Activated CD4-positive, alpha-beta T cell treated with anti-CD3 and anti-CD28 coated beads for 48 hours (primary cell): Measurements from ENCODE around the gene MBTPS1.

Experiments
- DNase-seq: peaks from one replicate; pipeline ENCODE4 v3.0.0-alpha.2; 2020

Gene MBTPS1

DNA sequence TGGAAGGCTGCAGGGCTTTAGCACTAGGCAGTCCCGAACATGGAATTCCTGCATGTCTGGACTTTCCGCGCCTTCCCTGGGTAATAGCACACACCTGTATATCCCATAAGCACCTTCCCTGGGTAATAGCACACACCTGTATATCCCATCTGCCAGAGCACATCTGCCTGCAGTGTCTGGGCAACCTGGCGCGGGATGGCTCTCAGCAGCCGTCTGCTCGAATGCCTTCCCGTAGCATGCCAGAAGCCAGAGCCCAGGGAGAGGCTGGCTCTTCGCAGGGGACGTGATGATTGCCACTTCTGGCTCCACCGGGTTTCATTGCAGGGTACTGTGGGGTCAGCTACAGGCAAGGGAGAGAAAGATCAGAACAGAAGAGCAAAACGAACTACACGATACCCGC, 21.3 kb downstream of the MBTPS1 start:
- no peak for DNase-seq

DNA sequence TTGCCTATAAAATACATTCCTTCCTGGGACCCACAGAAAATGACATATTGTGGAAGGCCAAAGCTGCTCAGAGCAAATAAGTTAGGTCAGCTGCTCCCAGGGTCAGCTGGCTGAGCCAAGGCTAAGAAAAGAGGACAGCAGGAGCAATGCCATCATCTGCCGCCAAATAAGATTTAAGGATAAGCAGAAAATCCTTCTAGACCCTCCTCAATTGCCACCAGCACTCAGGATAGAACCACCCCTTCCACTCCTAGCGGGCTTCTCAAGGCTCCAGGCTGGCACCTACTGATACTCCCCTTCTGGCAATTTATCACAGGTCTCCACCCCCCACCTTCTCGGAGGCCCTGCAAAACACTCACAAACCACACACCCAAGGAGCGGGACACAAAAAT, 22.9 kb downstream of the MBTPS1 start:
- DNase-seq: no peak

DNA sequence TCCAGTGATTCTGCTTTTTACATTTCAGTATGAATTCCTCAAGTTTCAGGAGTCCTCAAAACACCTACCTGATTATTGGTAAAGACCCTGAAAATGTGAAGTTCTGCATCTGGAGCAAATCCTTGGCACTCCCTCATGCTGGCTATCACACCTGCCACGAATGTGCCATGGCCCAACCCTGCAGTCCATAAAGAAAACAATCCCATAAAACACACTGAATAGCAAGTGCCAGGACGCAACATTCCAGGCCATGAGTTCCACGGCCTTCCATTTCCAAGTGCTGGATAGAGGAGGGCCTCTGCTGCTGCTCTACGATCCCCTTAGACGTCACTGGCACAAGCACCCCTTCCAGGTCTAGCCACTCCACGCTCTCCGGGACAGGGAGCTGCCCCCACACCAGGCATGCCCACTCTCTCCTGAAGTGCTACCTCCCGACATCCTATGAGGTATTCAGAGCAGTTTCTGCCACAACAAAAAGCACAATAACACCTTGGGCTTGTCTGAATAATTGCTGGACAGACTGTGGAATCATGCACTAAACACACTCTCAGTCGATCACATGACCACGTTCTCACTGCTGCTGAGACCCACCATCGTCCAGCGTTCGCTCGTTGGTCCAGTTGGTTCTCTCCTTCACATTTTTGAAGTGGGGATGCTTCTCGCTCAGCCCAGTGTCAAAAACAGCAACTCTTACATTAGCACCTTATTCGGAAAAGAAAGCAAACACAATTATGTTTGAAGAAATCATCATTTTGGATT, 23.4 kb downstream of the MBTPS1 start:
- no peak for DNase-seq

DNA sequence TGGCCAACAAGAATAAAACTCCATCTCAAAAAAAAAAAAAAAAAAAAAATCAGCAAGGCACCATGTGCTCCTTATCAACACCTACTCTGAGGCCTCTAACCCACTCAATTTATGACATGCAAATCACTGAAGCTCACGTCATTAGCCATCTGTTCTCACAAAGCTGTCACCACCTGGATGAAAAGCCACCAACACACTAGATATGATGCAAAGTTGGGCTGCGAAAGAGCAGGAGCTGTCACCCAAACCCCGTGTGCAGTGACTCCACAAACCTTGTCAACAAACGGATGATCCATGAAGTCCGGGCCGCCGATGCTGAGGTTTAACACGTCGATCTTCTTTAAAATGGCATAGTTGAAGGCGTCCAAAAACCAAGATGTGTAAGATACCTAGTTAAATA, 25.3 kb downstream of the MBTPS1 start:
- DNase-seq: no peak

DNA sequence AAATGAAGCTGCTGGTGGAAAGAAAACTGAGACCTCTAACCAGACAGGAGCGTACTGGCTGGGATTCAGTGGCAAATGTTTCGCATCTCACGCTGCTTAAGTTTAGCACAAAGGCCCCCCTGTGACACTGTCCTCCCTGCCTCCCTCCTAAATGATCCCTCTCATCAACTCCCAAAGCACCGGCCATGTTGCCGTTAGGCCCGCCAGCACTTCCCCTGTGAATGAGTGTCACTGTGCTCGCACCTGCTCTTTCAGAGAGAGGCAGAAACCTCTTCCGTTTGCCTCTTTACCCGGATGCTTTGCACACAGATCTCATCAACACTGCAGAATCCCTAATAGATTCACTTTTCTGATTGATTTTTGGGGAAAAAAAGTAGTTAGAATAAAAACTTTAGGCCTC, 26.5 kb downstream of the MBTPS1 start:
- DNase-seq: no peak

DNA sequence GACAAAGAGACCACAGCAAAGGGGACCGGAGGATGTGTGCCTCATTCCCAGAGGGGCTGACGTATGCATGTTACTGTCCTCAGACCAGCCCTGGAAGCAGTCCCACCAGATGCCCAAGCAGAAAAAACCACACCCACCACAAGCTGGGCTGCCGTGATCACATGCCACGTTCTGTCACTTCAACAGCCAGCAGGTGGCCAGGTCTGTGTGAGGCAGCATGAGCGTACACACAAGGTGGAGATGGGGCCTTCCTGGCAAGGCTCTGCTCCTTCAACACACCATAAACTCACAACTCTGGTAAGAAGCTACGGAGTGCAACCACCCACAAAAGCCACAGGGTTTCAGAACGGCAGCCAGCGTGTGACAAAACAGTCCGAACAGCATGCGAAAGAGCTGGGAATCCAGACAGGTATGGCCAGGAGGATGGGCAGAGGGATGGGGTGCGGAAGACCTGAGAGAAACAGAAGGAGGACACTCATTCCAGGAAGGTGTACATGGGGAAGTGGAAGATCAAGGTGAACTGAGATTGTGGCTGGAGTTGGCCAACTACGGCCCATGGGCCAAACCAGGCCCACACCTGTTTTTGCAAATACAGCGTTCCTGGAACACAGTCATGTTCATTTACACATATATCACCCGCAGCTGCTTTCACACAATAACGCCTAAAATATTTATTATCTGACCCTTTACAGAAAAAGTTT, 27.9 kb downstream of the MBTPS1 start:
- peak; percentile 77 for DNase-seq

DNA sequence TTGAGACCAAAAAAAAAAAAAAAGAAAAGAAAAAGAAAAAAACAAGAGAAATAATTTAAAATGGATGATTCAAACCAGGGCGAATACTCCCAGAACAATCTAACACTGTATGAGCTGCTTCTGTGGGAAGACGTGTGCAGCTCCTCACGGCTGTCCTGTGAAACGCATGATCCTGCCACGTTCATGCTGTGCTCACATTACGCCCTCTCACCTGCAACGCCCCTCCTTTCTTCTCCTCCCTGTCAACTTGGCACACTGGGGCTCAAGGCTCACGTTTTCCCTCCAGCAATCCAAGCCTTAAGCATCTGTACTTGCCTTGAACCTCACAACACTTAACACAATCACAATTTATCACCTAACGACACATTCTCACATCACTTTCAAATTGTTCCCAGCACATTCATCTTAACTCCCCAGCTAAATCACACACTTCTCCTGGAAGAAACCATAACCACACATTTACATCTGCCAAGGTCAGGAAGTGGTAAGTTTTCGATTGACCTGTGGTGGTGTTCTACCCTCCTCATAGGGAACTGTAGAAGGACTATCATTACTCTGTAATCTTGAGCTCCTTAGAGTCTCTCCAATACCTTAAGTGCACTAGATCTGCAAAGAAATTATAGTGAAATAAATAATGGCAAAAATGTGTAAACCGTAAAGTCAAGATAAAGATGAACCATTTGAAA, 29.1 kb downstream of the MBTPS1 start:
- DNase-seq: no peak

DNA sequence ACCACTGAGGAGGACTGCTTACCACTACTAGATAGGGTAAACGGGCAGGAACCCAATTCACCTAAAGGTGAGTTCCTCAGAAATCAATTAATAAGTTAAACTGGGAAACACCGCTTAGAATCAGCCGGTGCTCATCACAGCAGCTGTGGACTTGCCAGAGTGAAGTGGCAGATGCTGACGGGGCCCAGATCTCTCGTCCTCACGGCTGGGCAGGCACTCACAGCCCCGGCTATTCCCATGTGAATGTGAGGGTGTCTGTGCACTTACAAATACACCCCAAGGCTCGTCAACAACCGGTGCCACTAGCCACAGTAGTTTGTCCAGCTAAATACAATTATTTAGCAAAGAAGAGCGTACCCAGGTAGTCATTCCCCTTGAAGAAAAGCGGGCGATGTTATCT, 29.7 kb downstream of the MBTPS1 start:
- no peak for DNase-seq

DNA sequence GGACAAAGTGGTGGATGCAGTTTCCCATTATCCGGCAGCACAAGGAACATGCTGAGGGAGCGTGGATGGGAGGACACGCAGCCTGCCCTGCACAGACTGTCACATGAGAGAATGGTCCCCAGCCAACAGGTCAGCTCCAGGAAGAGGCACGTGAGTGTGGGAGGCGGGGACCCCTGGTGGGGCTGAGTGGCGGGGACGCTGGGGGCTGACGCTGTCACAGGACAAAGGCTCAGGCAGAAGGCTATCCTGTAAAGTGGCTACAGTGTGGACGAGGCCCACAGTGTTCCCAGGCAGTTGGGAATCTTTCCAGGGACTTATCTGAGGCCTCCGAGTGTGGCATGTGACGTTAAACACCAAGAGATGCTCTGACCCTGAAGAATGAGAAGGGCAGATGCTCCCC, 30.4 kb downstream of the MBTPS1 start:
- no peak for DNase-seq

DNA sequence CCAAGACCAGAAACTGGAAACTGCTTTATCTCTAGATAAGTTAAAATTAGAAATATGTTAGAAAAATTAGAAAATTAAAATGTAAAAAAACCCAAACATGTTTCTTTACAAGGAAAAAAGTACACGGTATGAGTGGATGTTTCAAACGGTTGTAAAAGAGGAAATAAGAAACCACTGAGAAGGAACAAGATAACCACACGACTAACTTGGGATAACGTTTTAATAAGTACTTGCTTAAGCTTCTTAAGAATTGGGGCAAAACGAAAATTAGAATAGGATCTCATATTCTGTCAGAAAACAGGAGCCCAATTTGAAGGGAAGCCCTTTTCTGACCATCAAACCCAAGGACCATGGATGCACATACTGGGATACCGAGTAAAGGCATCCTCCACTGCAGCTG, 31.0 kb downstream of the MBTPS1 start:
- DNase-seq: no peak

DNA sequence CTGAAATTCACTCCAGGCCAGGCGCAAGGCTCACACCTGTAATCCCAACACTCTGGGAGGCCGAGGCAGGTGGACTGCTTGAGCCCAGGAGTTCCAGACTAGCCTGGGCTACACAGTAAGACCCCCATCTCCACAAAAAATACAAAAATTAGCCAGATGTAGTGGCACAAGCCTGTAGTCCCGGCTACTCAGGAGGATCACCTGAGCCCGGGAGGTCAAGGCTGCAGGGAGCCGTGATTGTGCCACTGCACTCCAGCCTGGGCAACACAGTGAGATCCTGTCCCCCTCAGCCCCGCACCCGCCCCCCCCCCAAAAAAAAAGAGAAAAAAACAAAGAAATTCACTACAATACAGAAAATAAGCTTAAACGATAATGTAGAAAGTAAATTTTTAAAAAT, 31.5 kb downstream of the MBTPS1 start:
- no peak for DNase-seq

DNA sequence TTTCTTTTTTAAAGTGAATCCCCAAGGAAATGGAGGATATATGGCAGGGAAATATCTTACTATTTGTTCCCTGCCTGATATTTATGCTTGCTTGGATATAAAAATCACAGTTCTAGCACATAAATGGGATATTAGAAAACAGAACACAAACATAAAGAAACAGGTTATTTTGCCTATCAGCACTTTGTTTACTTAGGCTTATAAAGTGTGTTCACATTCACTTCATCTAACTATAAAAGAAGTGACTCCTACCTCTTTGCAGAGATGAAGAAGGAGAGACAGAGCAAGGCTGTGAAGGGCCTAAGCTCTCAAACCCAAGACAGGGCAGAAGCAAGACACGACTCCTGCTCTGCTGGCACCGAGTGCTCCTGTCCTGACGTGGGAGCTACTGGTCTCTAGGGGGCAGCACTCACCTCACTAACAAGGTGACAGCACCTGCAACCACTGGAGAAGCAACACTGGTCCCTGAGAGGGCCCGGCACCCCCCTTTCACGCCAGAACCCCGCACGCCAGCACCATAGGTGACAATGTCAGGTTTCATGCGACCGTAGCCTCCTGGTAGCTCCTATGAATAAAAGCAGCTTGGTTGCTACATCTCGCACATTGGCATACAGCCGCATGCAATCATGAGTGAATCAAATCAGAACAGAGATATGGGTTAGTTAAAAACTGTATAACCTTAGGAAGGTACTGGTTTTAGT, 32.0 kb downstream of the MBTPS1 start:
- peak; percentile 77 for DNase-seq

DNA sequence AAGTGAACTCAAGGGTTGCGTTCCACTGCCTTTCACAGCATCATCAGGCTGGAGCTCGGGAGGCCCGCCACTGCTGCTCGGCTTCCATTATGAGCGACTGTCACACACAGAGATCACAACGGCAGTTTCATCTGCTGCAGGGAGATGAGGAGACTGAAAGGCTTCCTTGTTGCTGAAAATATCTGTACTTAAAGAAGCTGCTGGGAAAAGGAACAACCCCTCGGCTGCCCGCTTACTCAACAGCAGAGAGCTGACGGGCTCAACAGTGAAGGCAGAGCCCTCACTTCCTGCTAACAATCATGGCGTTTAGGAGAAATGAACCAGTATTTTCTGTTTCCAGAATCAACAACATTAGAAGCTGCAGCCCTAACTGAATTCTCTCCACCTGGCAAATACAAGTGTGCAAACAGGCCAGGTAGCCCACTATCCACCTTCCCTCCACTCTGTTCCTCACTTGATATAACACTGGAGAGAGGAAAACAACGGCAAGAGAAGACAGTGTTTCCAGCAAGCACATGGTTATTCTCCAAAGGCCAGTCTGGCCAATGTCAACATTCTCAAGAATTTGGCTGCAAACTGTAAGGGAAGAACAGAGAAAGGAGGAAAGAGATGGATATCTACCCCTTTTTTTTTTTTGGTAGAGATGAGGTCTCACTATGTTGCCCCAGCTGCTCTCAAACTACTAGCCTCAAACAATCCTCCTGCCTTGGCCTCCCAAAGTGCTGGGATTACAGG, 33.7 kb downstream of the MBTPS1 start:
- DNase-seq: no peak

DNA sequence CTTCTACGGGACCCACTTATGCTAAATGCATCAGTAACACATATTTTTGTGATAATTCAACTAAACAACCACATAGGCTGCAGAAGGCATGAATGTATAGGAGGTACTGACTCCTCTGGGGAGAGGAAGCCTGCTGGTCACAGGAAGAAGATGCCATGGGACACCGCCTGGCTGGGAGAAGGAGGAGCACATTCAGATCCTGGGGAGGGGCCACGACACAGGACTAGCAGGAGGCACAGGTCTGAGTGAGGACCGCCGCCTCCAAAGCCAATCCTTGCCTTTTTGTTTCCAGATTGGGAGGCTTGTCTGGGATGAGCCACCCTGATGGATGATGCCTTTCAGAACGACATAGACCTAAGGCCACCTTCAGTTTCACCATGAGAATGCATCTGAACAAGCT, 34.6 kb downstream of the MBTPS1 start:
- DNase-seq: no peak

DNA sequence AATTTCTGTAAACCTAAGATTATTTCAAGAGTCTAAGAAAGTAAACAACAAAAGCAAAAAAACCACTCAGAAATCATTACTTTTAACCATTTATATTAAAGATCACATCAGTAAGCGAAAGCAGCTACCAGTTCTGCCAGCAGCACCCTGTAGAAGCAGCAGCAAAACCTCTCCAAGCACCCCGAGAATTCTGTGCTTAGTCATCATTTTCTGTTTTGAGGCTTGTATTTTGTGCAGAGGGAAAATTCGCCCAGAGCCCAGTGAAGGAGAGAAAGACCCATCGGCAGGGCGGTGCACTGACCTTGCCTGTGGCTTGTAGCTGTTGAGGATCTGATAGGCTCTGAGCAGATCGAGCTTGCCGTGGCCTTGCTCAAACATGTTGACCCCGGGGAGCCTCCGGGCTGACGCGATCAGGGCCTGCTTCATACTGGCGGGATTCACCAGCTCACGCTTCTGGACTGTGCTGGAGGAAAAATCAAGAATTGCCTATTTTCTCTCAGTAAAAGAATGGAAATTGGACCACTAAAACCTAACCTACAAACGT, 35.2 kb downstream of the MBTPS1 start:
- no peak for DNase-seq

DNA sequence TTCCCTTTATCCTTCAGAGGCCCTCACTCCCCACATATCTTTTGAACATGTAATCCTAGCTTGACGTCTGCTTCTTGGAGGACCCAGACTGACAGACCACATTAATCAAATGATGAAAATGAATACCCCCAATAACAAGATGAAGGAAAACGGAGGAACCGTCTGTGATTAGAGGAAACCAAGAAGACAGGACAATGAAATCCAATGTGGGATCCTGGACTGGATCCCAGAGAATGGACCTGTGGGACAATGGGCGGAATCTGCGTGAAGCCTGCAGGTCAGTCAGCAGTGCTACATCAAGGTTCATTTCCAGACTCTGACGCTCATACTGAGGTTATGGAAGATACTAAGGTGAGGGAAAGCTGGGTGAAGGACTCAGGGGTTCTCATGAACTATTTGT, 35.9 kb downstream of the MBTPS1 start:
- no peak for DNase-seq

DNA sequence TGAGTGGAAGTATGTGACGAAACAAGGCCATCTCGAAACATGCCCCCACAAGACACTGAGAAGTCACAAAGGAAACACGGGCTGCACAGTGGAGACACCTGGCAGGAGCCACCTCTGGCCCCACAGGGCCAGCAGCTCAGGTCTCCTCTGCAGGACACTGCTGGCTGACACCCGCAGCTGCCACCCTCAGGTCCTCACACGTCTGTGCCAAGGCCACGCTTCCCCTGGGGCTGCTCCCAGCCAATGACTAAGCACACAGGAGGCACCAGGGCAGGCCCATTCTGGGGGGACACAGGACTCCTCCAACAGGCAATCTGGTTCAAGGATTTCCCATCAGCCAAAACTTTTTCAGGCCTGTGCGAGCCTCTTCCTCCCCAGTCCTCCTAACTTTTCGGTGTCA, 36.4 kb downstream of the MBTPS1 start:
- no peak for DNase-seq

DNA sequence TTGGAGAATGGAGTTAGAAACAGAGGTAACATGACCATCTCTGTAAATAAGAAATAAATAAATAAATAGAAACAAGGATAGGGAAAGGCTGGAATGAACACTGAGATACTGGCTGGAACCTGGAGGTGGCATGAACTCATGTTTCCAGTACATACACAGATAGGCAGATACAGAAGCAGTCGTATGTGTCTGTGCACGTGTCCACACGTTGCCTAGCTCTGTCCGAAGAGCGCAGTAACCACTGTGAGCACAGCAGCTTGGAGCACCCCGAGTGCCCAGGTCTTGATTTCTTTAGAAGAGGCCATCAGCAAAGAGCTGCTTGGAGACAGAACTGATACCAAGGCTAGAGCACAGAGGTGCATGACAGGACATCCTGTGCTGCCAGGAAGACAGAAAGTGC, 37.1 kb downstream of the MBTPS1 start:
- DNase-seq: no peak

DNA sequence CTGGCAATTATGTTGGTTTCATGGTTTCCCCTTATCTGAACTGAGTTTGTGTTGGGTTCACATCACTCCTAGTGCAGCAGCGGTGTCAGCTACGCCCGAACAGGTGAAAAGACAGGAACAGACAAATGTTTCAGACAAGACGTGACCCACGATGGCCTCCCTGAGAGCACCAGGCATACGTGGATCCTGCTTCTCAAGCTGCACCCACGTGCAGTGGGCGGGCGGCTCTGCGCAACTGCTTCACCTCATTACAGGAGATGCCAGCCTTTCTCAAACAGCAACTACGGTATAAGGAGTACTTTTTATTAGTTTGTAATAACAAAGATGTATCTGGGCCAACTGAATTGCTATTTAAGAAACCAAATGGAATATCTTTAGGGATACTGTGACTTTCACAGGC, 41.4 kb downstream of the MBTPS1 start:
- DNase-seq: no peak

DNA sequence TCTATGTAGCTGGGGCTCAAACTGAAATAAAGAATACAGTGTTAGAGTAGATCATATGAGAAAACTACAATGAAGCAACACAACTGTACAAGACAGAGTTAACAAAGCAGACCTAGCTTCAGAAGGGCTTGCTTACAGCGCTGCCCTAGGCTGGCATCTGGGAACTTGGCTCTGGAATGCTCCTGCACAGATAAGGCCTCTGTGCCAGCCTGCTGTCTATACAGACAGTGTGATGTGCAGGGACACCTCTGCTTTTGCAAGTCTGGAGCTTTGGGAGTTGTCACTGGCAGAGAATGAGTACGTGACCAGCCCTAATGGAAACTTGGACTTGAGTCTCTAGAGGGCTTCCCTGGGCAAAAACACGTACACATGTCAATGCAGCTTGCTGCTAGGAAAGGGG, 42.0 kb downstream of the MBTPS1 start:
- no peak for DNase-seq

DNA sequence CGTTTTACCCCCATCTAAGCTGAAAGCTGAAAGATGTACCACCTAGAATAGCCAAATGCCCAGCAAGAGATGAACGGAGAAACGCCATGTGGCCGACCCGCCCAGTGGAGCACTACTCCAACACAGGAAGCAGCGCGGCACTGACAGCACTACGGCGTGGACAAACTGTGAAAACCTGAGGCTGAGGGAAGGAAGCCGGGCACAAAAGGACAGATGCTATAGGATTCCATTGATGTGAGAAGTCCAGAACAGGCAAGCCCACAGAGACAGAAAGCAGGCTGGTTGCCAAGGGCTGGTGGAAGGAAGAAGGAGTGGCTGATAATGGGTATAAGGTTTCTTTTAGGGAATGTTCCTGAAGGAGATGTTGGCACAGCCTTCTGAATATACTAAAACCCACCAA, 44.7 kb downstream of the MBTPS1 start:
- no peak for DNase-seq

DNA sequence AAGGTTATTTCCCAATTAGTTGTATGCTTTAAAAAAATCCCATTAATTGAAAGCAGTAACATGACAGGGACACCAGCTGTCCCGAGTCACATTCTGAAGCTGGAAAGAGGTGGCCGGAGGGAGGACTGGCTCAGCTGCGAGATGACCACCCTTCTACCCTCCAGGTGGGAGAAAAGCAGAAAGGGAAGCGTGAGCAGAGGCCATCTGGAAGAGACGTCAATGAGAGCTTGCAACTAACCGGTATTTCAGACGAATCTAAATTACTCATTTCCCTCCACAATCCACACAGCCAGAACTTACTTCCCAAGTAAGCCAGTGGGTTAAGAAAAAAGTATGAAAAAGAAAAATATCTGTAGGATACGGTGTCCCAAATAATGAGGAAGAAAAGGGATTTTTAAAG, 45.6 kb downstream of the MBTPS1 start:
- DNase-seq: no peak

DNA sequence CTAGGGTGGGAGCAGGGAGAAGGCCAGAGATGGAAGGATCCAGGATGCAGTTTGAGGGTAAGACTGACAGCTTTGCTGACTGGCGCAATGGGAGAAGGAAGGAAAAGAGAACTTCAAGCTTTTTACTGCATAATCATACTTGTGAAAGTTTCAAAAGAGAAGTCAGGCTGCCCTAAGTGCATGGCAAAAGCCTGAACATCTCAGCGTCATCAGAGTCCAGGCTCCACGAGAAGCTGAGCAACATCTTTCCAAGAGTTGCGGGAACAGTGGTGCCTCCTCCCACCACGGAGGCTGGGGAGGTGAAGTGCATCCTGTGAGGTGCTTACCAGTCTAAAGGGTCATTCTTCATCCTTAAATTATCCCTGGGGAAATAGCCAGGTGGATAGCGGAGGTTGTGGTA, 47.2 kb downstream of the MBTPS1 start:
- DNase-seq: no peak
